Smooth muscle cell (in vitro differentiated cells): ENCODE results near the gene TMA7. TPM values are rescaled to one million over a fixed set of nuclear protein-coding genes. Genes with fewer than 3 reads are reported as not detected.

Experiments
- DNase-seq: peaks from one replicate; lab custom pipeline; 2025; ENCODE audit not compliant: unreplicated experiment; lab: John Stamatoyannopoulos, UW
- H2AFZ ChIP-seq: fragments of 200-600 bp; sonication (generic); 2 replicates; pipeline ENCODE4 v1.6.0; 2016; ENCODE audit warnings: antibody characterized with exemption, low read depth, mild to moderate bottlenecking
- H3F3A ChIP-seq: fragments of 200-600 bp; sonication (generic); 2 replicates; pipeline ENCODE4 v1.6.0; 2017; ENCODE audit warnings: antibody characterized with exemption, low read depth
- H3K27ac ChIP-seq: fragments of 200-600 bp; sonication (generic); 2 replicates; pipeline ENCODE4 v1.5.1; 2016; ENCODE audit warnings: low read depth, mild to moderate bottlenecking
- H3K27me3 ChIP-seq: fragments of 200-600 bp; sonication (generic); 2 replicates; pipeline ENCODE4 v1.6.1; 2016; ENCODE audit warnings: low read depth, mild to moderate bottlenecking
- H3K36me3 ChIP-seq: fragments of 200-600 bp; sonication (generic); 2 replicates; pipeline ENCODE4 v1.5.1; 2016; ENCODE audit warnings: low read depth
- H3K4me1 ChIP-seq: fragments of 200-600 bp; sonication (generic); 2 replicates; pipeline ENCODE4 v1.5.1; 2016; ENCODE audit warnings: low read depth
- H3K4me2 ChIP-seq: fragments of 200-600 bp; sonication (generic); 2 replicates; pipeline ENCODE4 v1.6.0; 2016; ENCODE audit warnings: mild to moderate bottlenecking
- H3K4me3 ChIP-seq: fragments of 200-600 bp; sonication (generic); 2 replicates; pipeline ENCODE4 v1.5.1; 2016; ENCODE audit warnings: mild to moderate bottlenecking
- H3K79me2 ChIP-seq: fragments of 200-600 bp; sonication (generic); 2 replicates; pipeline ENCODE4 v1.6.0; 2016; ENCODE audit warnings: low read depth, mild to moderate bottlenecking
- H3K9ac ChIP-seq: fragments of 200-600 bp; sonication (generic); 2 replicates; pipeline ENCODE4 v1.6.0; 2016; ENCODE audit warnings: low read depth
- H3K9me3 ChIP-seq: fragments of 200-600 bp; sonication (generic); replicated peaks from 2 replicates; pipeline ENCODE4 v1.5.1; 2016; ENCODE audit warnings: low read depth
- H4K20me1 ChIP-seq: fragments of 200-600 bp; sonication (generic); 2 replicates; pipeline ENCODE4 v1.6.0; 2016; ENCODE audit warnings: low read depth
- CTCF ChIP-seq: fragments of 200-600 bp; sonication (generic); IDR thresholded peaks from 2 replicates; pipeline ENCODE4 v1.5.1; 2017; ENCODE audit warnings: borderline replicate concordance, mild to moderate bottlenecking, antibody characterized with exemption; ENCODE audit not compliant: insufficient read depth, poor library complexity, severe bottlenecking
- WGBS: methylation state at CpG from one replicate; pipeline ENCODE4 v1.1.7; 2016; ENCODE audit warnings: low lambda C conversion rate; 5-methylcytosine and 5-hydroxymethylcytosine counted together
- polyA plus RNA-seq: library from polyadenylated mRNA; unstranded; fragments of >200 nt; fragmentation: Nextera tagmentation; extraction: Ambion mirVana; gene quantifications from 2 replicates; pipeline ENCODE4 v1.2.1, GENCODE V29; 2016
- total RNA-seq: library from RNA; depleted of rRNA; stranded (reverse); fragments of >200 nt; gene quantifications from 2 replicates; pipeline ENCODE4 v1.2.3, GENCODE V29; 2014

Gene TMA7
- total and polyA plus RNA-seq, 2 experiments from 2014 or later: 343 to 491 TPM

- H3K4me3 ChIP-seq: no peak overlapping the region
- H3K27ac ChIP-seq: no peak overlapping the region
- WGBS: 77% methylated on average over 11 of the region's 11 CpGs
- no peaks in the 10 kb centered on the region for H3K36me3 ChIP-seq
- no peak overlapping the region for H3K4me2 ChIP-seq
- peaks cover 31% of the 10 kb centered on the region for H3K4me1 ChIP-seq
- peaks cover 7% of the 10 kb centered on the region for H3F3A ChIP-seq
- no peak overlapping the region for H3K9ac ChIP-seq
- no peak overlapping the region for H2AFZ ChIP-seq
- no peaks in the 10 kb centered on the region for H3K9me3 ChIP-seq
- no peaks in the 10 kb centered on the region for H4K20me1 ChIP-seq
- DNase-seq: no peak
- no peaks in the 10 kb centered on the region for H3K27me3 ChIP-seq
- TF ChIP-seq CTCF: no peak
- H3K79me2 ChIP-seq: peaks cover 26% of the 10 kb centered on the region
These were observed 35.1 kb downstream of the TMA7 start for GRCh38 chr3:48475188-48475587.

GRCh38 chr3:48476426-48477053 lies 36.5 kb downstream of the TMA7 start:
- Histone ChIP-seq H3K4me2 (no peak overlapping the region), H3K4me1 (peaks cover 30% of the 10 kb centered on the region), H4K20me1 (no peaks in the 10 kb centered on the region), H2AFZ (no peak overlapping the region), H3K27ac (no peak overlapping the region), H3K27me3 (no peaks in the 10 kb centered on the region), H3K9ac (no peak overlapping the region), H3K4me3 (no peak overlapping the region), H3K79me2 (peaks cover 12% of the 10 kb centered on the region), H3K9me3 (no peaks in the 10 kb centered on the region), H3K36me3 (no peaks in the 10 kb centered on the region), H3F3A (peaks cover 7% of the 10 kb centered on the region)
- WGBS: 93% methylated on average over 9 of the region's 9 CpGs
- no peak for DNase-seq
- TF ChIP-seq CTCF: no peak

GRCh38 chr3:48477959-48478520 lies 38.0 kb downstream of the TMA7 start:
- peaks cover 7% of the 10 kb centered on the region for H3F3A ChIP-seq
- 93% methylated on average over 9 of the region's 9 CpGs for WGBS
- no peak overlapping the region for H2AFZ ChIP-seq
- no peaks in the 10 kb centered on the region for H3K27me3 ChIP-seq
- TF ChIP-seq CTCF: no peak
- H3K4me1 ChIP-seq: peaks cover 20% of the 10 kb centered on the region
- no peak overlapping the region for H3K9ac ChIP-seq
- H3K36me3 ChIP-seq: no peaks in the 10 kb centered on the region
- H3K4me2 ChIP-seq: no peak overlapping the region
- no peak for DNase-seq
- H3K9me3 ChIP-seq: no peaks in the 10 kb centered on the region
- no peaks in the 10 kb centered on the region for H4K20me1 ChIP-seq
- no peaks in the 10 kb centered on the region for H3K79me2 ChIP-seq
- no peak overlapping the region for H3K27ac ChIP-seq
- H3K4me3 ChIP-seq: no peak overlapping the region
